ENCODE data around the gene GSDMA. TPM values are rescaled to one million over a fixed set of nuclear protein-coding genes. Genes with fewer than 3 reads are reported as not detected.

GSDMA gene
- polyA plus RNA-seq, 3 donors: not detected

GRCh38 chr17:40004072-40004471 is 41.3 kb downstream of the GSDMA start:
- DNase-seq: no peak

GRCh38 chr17:40004712-40005111 is 41.9 kb downstream of the GSDMA start:
- intact Hi-C loops (cut with micrococcal nuclease): no loop called here
- 91% methylated on average over 4 of the region's 7 CpGs for WGBS (ENCODE audit: insufficient coverage)
- H3K4me3 ChIP-seq (replicated peaks in 1 of 3; ENCODE audit: low read depth in 2 of 3, low read length in 3 of 3): no peak overlapping the region
- no peaks in the 10 kb centered on the region for H3K79me2 ChIP-seq (ENCODE audit: insufficient read depth, low read length)
- H3K36me3 Mint-ChIP-seq: no peaks in the 10 kb centered on the region
- H4K20me1 ChIP-seq (ENCODE audit: insufficient read depth, low read length): no peaks in the 10 kb centered on the region
- no peaks in the 10 kb centered on the region for H3K9me3 ChIP-seq (replicated peaks in 1 of 2; ENCODE audit: control insufficient read depth in 1 of 2, insufficient read depth in 1 of 2, low read length in 2 of 2)
- H3K27ac ChIP-seq (ENCODE audit: low read depth in 1 of 2, low read length in 2 of 2): no peak overlapping the region
- no peaks in the 10 kb centered on the region for H3K4me1 ChIP-seq (ENCODE audit: control insufficient read depth in 1 of 2, insufficient read depth in 2 of 2, low read length in 2 of 2)
- H3K4me3 Mint-ChIP-seq: no peak overlapping the region
- peaks cover 0 to 7% (median 2%) of the 10 kb centered on the region in 3 donors for H3K27me3 Mint-ChIP-seq (ENCODE audit: low read depth in 3 of 3)
- H3K36me3 ChIP-seq (replicated peaks in 1 of 2; ENCODE audit: control insufficient read depth in 1 of 2, insufficient read depth in 2 of 2, low read length in 2 of 2): no peaks in the 10 kb centered on the region
- no peak for TF ChIP-seq CTCF (IDR thresholded peaks at IDR 0.05)
- peaks cover 2% of the 10 kb centered on the region for H3K4me1 Mint-ChIP-seq
- H3K4me2 ChIP-seq (replicated peaks; ENCODE audit: extremely low read depth, low read length, poor library complexity, severe bottlenecking): no peak overlapping the region
- no peak for DNase-seq
- no peak overlapping the region for H3K9ac ChIP-seq (ENCODE audit: insufficient read depth, low read length, poor library complexity, severe bottlenecking)
- no peaks in the 10 kb centered on the region for H3K9me3 Mint-ChIP-seq
- no peak overlapping the region for H2AFZ ChIP-seq (ENCODE audit: insufficient read depth, low read depth, low read length, poor library complexity, severe bottlenecking)
- no peaks in the 10 kb centered on the region for H3K27me3 ChIP-seq (ENCODE audit: control insufficient read depth in 2 of 2, insufficient read depth in 2 of 2, low read length in 2 of 2)
- no peak overlapping the region for H3K27ac Mint-ChIP-seq

More at GRCh38 chr17:40004072-40004471, 41.3 kb downstream of the GSDMA start:
- H3K4me1 Mint-ChIP-seq: peaks cover 2% of the 10 kb centered on the region
- Histone ChIP-seq H3K4me3 (replicated peaks in 1 of 3; ENCODE audit: low read depth in 2 of 3, low read length in 3 of 3) (no peak overlapping the region), H3K9ac (ENCODE audit: insufficient read depth, low read length, poor library complexity, severe bottlenecking) (no peak overlapping the region), H3K36me3 (replicated peaks in 1 of 2; ENCODE audit: control insufficient read depth in 1 of 2, insufficient read depth in 2 of 2, low read length in 2 of 2) (no peaks in the 10 kb centered on the region), H3K4me2 (replicated peaks; ENCODE audit: extremely low read depth, low read length, poor library complexity, severe bottlenecking) (no peak overlapping the region), H2AFZ (ENCODE audit: insufficient read depth, low read depth, low read length, poor library complexity, severe bottlenecking) (no peak overlapping the region), H4K20me1 (ENCODE audit: insufficient read depth, low read length) (no peaks in the 10 kb centered on the region), H3K27ac (ENCODE audit: low read depth in 1 of 2, low read length in 2 of 2) (no peak overlapping the region), H3K4me1 (ENCODE audit: control insufficient read depth in 1 of 2, insufficient read depth in 2 of 2, low read length in 2 of 2) (no peaks in the 10 kb centered on the region), H3K27me3 (ENCODE audit: control insufficient read depth in 2 of 2, insufficient read depth in 2 of 2, low read length in 2 of 2) (no peaks in the 10 kb centered on the region), H3K9me3 (replicated peaks in 1 of 2; ENCODE audit: control insufficient read depth in 1 of 2, insufficient read depth in 1 of 2, low read length in 2 of 2) (no peaks in the 10 kb centered on the region), H3K79me2 (ENCODE audit: insufficient read depth, low read length) (no peaks in the 10 kb centered on the region)
- no peak for TF ChIP-seq CTCF (IDR thresholded peaks at IDR 0.05)
- intact Hi-C loops (cut with micrococcal nuclease): no loop called here
- H3K27ac Mint-ChIP-seq: no peak overlapping the region
- WGBS (ENCODE audit: insufficient coverage): 98% methylated on average over 8 of the region's 9 CpGs
- H3K36me3 Mint-ChIP-seq: no peaks in the 10 kb centered on the region
- H3K27me3 Mint-ChIP-seq (ENCODE audit: low read depth in 3 of 3): peaks cover 0 to 7% (median 2%) of the 10 kb centered on the region in 3 donors
- no peak overlapping the region for H3K4me3 Mint-ChIP-seq
- H3K9me3 Mint-ChIP-seq: no peaks in the 10 kb centered on the region

All from CD14-positive monocyte (primary cell).